HG03103 (cell line): ENCODE data around the gene EDARADD.
"Not testable (repeated sequence)": the region's sequence is repeated elsewhere in the genome, so short reads cannot be mapped to it uniquely, and the experiment has no call there.

Experiments
- ATAC-seq: cut with Tn5 transposase; IDR thresholded peaks from one replicate; pipeline ENCODE4 v1.9.1; 2021; ENCODE audit warnings: low read depth; ENCODE audit not compliant: unreplicated experiment

EDARADD gene

GRCh38 chr1:236480758-236481436 lies 86.8 kb downstream of the EDARADD start:
- no peak for ATAC-seq

GRCh38 chr1:236484310-236484971 lies 90.4 kb downstream of the EDARADD start:
- no peak for ATAC-seq

GRCh38 chr1:236486356-236487002 lies 92.4 kb downstream of the EDARADD start:
- no peak for ATAC-seq

GRCh38 chr1:236489161-236489560 lies 95.1 kb downstream of the EDARADD start:
- ATAC-seq = not testable (repeated sequence)

GRCh38 chr1:236489710-236490377 lies 95.8 kb downstream of the EDARADD start:
- ATAC-seq = no peak

GRCh38 chr1:236491469-236492136 lies 97.5 kb downstream of the EDARADD start:
- ATAC-seq = no peak

- no peak for ATAC-seq
These were observed 98.3 kb downstream of the EDARADD start for GRCh38 chr1:236492378-236492777.

- no peak for ATAC-seq
These were observed 100.0 kb downstream of the EDARADD start for GRCh38 chr1:236494082-236494481.

GRCh38 chr1:236494586-236495466 lies 100.7 kb downstream of the EDARADD start:
- no peak for ATAC-seq

- no peak for ATAC-seq
These were observed 101.5 kb downstream of the EDARADD start for GRCh38 chr1:236495467-236496112.

- no peak for ATAC-seq
These were observed 103.8 kb downstream of the EDARADD start for GRCh38 chr1:236497908-236498307.

- ATAC-seq = no peak
These were observed 107.0 kb downstream of the EDARADD start for GRCh38 chr1:236501093-236501492.

GRCh38 chr1:236502579-236502971 lies 108.5 kb downstream of the EDARADD start:
- no peak for ATAC-seq

- no peak for ATAC-seq
These were observed 109.0 kb downstream of the EDARADD start for GRCh38 chr1:236502972-236503639.

GRCh38 chr1:236504338-236504737 lies 110.3 kb downstream of the EDARADD start:
- not testable (repeated sequence) for ATAC-seq

- ATAC-seq = no peak
These were observed 113.1 kb downstream of the EDARADD start for GRCh38 chr1:236507022-236507700.

GRCh38 chr1:236508593-236509027 lies 114.5 kb downstream of the EDARADD start:
- ATAC-seq = no peak

GRCh38 chr1:236509203-236509602 lies 115.1 kb downstream of the EDARADD start:
- ATAC-seq = no peak
